Measurements from ENCODE around the gene ABCA13.

ABCA13 gene

DNA sequence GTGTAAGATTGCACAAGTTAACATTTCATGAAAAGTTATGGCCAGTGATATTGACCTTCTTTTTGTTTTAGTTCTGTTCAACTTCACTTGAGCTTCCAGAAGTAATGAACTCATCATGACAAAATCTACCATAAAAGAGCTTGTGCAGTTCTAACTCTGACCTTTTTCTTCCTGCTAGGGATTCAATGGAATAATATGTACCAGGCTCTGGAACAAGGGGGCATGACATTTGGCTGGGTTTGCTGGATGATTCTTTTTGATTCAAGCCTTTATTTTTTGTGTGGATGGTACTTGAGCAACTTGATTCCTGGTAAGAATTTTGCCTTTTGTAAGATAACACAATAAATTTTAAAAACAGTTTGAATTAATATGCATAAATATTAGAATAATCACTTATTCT is 205.0 kb downstream of the ABCA13 start:
- H3K4me3 ChIP-seq (ENCODE audit: insufficient read depth in 1 of 2, low read depth in 1 of 2, low read length in 2 of 2), result no peak overlapping the region
- no peak overlapping the region for H3K4ac ChIP-seq (ENCODE audit: low read depth in 1 of 2, low read length in 2 of 2)
- no peak overlapping the region for H4K91ac ChIP-seq (ENCODE audit: low read length)

GRCh38 chr7:48380921-48381320 is 209.7 kb downstream of the ABCA13 start:
- H3K23ac ChIP-seq (ENCODE audit: low read length in 2 of 2), result no peak overlapping the region
- no peaks in the 10 kb centered on the region for H3K9me3 ChIP-seq (ENCODE audit: control insufficient read depth, low read length)
- H3K4me2 ChIP-seq (ENCODE audit: low read length, poor library complexity, severe bottlenecking), result no peak overlapping the region
- H3K4me3 ChIP-seq (ENCODE audit: insufficient read depth in 1 of 2, low read depth in 1 of 2, low read length in 2 of 2), result no peak overlapping the region
- WGBS, result 50% methylated on average over 1 of the region's 1 CpG
- no peak overlapping the region for H2AK5ac ChIP-seq (ENCODE audit: low read length, severe bottlenecking)
- no peak overlapping the region for H2BK120ac ChIP-seq (ENCODE audit: low read depth, low read length)
- no peak for DNase-seq
- H3K27ac ChIP-seq (ENCODE audit: low read length, poor library complexity, severe bottlenecking), result no peak overlapping the region
- no peak overlapping the region for H3K18ac ChIP-seq (ENCODE audit: low read depth in 1 of 2, low read length in 2 of 2)
- H3K79me1 ChIP-seq (replicated peaks; ENCODE audit: low read length, poor library complexity, severe bottlenecking), result no peaks in the 10 kb centered on the region
- no peak overlapping the region for H2BK15ac ChIP-seq (ENCODE audit: low read depth, poor library complexity, severe bottlenecking)
- no peak overlapping the region for H3K4ac ChIP-seq (ENCODE audit: low read depth in 1 of 2, low read length in 2 of 2)
- H3K36me3 ChIP-seq (ENCODE audit: control insufficient read depth in 1 of 2, insufficient read depth in 2 of 2, low read depth in 1 of 2, low read length in 2 of 2), result no peaks in the 10 kb centered on the region
- no peak overlapping the region for H2AFZ ChIP-seq (ENCODE audit: low read depth, low read length)
- no peak overlapping the region for H2BK12ac ChIP-seq (ENCODE audit: low read length in 2 of 2)
- H3K9ac ChIP-seq (ENCODE audit: low read length), result no peak overlapping the region
- H3K27me3 ChIP-seq (ENCODE audit: control insufficient read depth in 1 of 2, insufficient read depth in 1 of 2, low read length in 2 of 2), result no peaks in the 10 kb centered on the region
- no peak overlapping the region for H3K14ac ChIP-seq (ENCODE audit: low read length in 2 of 2)
- no peak overlapping the region for H4K8ac ChIP-seq (ENCODE audit: low read length)
- H2BK5ac ChIP-seq (ENCODE audit: low read depth, low read length, poor library complexity, severe bottlenecking), result no peak overlapping the region
- H4K91ac ChIP-seq (ENCODE audit: low read length), result no peak overlapping the region
- H3K4me1 ChIP-seq (ENCODE audit: control insufficient read depth, insufficient read depth, low read depth, low read length), result no peaks in the 10 kb centered on the region

More for the DNA sequence above, 205.0 kb downstream of the ABCA13 start:
- DNase-seq, result no peak
- Histone ChIP-seq H4K8ac (ENCODE audit: low read length) (no peak overlapping the region), H2BK12ac (ENCODE audit: low read length in 2 of 2) (no peak overlapping the region), H3K9me3 (ENCODE audit: control insufficient read depth, low read length) (peaks cover 3% of the 10 kb centered on the region), H3K27ac (ENCODE audit: low read length, poor library complexity, severe bottlenecking) (no peak overlapping the region), H3K79me1 (replicated peaks; ENCODE audit: low read length, poor library complexity, severe bottlenecking) (no peaks in the 10 kb centered on the region), H3K4me1 (ENCODE audit: control insufficient read depth, insufficient read depth, low read depth, low read length) (no peaks in the 10 kb centered on the region), H2BK15ac (ENCODE audit: low read depth, poor library complexity, severe bottlenecking) (no peak overlapping the region), H3K18ac (ENCODE audit: low read depth in 1 of 2, low read length in 2 of 2) (no peak overlapping the region), H2BK5ac (ENCODE audit: low read depth, low read length, poor library complexity, severe bottlenecking) (no peak overlapping the region), H3K9ac (ENCODE audit: low read length) (no peak overlapping the region), H3K27me3 (ENCODE audit: control insufficient read depth in 1 of 2, insufficient read depth in 1 of 2, low read length in 2 of 2) (no peaks in the 10 kb centered on the region), H2AK5ac (ENCODE audit: low read length, severe bottlenecking) (no peak overlapping the region), H3K36me3 (ENCODE audit: control insufficient read depth in 1 of 2, insufficient read depth in 2 of 2, low read depth in 1 of 2, low read length in 2 of 2) (no peaks in the 10 kb centered on the region), H3K14ac (ENCODE audit: low read length in 2 of 2) (no peak overlapping the region), H2AFZ (ENCODE audit: low read depth, low read length) (no peak overlapping the region), H3K4me2 (ENCODE audit: low read length, poor library complexity, severe bottlenecking) (no peak overlapping the region), H3K23ac (ENCODE audit: low read length in 2 of 2) (no peak overlapping the region), H2BK120ac (ENCODE audit: low read depth, low read length) (no peak overlapping the region)

DNA sequence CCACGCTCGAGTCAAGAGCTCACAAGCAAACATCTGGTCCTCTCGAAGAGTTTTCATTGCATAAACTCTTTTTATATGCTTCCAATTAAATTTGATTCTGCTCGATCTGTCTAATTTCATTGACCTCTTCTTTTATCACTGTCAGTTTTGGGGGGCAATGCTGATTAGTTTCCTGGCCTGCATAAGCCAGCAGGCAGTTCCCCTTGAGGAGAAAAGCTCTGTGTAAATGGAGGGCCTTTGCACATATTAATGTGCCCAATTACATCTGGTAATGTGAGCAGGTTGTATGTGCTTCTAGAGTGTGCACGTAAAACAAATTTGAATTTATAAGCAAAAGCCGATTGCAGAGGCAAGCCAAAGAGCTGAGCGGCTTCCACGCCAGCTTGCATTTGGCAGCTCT is 210.3 kb downstream of the ABCA13 start:
- no peak overlapping the region for H2BK15ac ChIP-seq (ENCODE audit: low read depth, poor library complexity, severe bottlenecking)
- WGBS, result 88% methylated on average over 8 of the region's 8 CpGs
- no peak overlapping the region for H3K14ac ChIP-seq (ENCODE audit: low read length in 2 of 2)
- no peaks in the 10 kb centered on the region for H3K9me3 ChIP-seq (ENCODE audit: control insufficient read depth, low read length)
- DNase-seq, result no peak
- H3K9ac ChIP-seq (ENCODE audit: low read length), result no peak overlapping the region
- H3K4me1 ChIP-seq (ENCODE audit: control insufficient read depth, insufficient read depth, low read depth, low read length), result no peaks in the 10 kb centered on the region
- no peaks in the 10 kb centered on the region for H3K27me3 ChIP-seq (ENCODE audit: control insufficient read depth in 1 of 2, insufficient read depth in 1 of 2, low read length in 2 of 2)
- H4K8ac ChIP-seq (ENCODE audit: low read length), result no peak overlapping the region
- no peak overlapping the region for H3K4me2 ChIP-seq (ENCODE audit: low read length, poor library complexity, severe bottlenecking)
- no peak overlapping the region for H3K4ac ChIP-seq (ENCODE audit: low read depth in 1 of 2, low read length in 2 of 2)
- H2BK12ac ChIP-seq (ENCODE audit: low read length in 2 of 2), result no peak overlapping the region
- no peak overlapping the region for H2AK5ac ChIP-seq (ENCODE audit: low read length, severe bottlenecking)
- H3K27ac ChIP-seq (ENCODE audit: low read length, poor library complexity, severe bottlenecking), result no peak overlapping the region
- no peak overlapping the region for H3K23ac ChIP-seq (ENCODE audit: low read length in 2 of 2)
- no peak overlapping the region for H2BK120ac ChIP-seq (ENCODE audit: low read depth, low read length)
- H3K18ac ChIP-seq (ENCODE audit: low read depth in 1 of 2, low read length in 2 of 2), result no peak overlapping the region
- no peaks in the 10 kb centered on the region for H3K79me1 ChIP-seq (replicated peaks; ENCODE audit: low read length, poor library complexity, severe bottlenecking)
- H3K36me3 ChIP-seq (ENCODE audit: control insufficient read depth in 1 of 2, insufficient read depth in 2 of 2, low read depth in 1 of 2, low read length in 2 of 2), result no peaks in the 10 kb centered on the region
- no peak overlapping the region for H3K4me3 ChIP-seq (ENCODE audit: insufficient read depth in 1 of 2, low read depth in 1 of 2, low read length in 2 of 2)
- no peak overlapping the region for H2BK5ac ChIP-seq (ENCODE audit: low read depth, low read length, poor library complexity, severe bottlenecking)
- H4K91ac ChIP-seq (ENCODE audit: low read length), result no peak overlapping the region
- no peak overlapping the region for H2AFZ ChIP-seq (ENCODE audit: low read depth, low read length)

DNA sequence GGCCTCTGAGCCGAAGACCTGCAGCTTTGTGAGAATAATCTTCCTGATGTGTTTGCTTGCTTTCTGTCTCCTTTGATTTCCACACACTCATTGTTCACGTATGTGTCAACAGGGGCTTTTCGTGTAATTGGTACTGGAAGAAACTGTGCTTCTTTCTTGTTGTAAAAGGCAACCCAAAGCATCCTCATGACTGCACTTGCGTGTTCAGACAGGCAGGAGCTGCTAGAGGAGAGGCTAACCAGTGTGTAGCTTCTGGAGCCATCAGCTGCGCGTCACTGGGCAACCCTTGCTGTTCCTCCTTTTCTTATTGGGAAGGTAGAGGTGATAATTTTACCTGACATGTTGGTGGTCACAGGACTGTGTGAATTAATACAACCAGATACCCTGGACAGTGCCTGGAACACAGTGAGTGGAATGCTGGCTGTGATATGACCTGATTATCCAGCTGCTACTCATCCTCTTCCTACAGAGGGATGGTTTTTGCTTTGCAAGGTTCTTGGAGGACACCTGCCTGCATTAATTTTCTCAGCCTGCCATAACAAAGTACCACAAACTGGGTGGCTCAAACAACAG is 213.0 kb downstream of the ABCA13 start:
- no peaks in the 10 kb centered on the region for H3K4me1 ChIP-seq (ENCODE audit: control insufficient read depth, insufficient read depth, low read depth, low read length)
- no peak overlapping the region for H2BK5ac ChIP-seq (ENCODE audit: low read depth, low read length, poor library complexity, severe bottlenecking)
- no peak overlapping the region for H4K91ac ChIP-seq (ENCODE audit: low read length)
- H3K9me3 ChIP-seq (ENCODE audit: control insufficient read depth, low read length), result no peaks in the 10 kb centered on the region
- no peak overlapping the region for H2BK12ac ChIP-seq (ENCODE audit: low read length in 2 of 2)
- no peak overlapping the region for H4K8ac ChIP-seq (ENCODE audit: low read length)
- no peak overlapping the region for H3K4me3 ChIP-seq (ENCODE audit: insufficient read depth in 1 of 2, low read depth in 1 of 2, low read length in 2 of 2)
- no peak overlapping the region for H2AK5ac ChIP-seq (ENCODE audit: low read length, severe bottlenecking)
- no peak overlapping the region for H3K4ac ChIP-seq (ENCODE audit: low read depth in 1 of 2, low read length in 2 of 2)
- no peak overlapping the region for H3K4me2 ChIP-seq (ENCODE audit: low read length, poor library complexity, severe bottlenecking)
- no peak overlapping the region for H3K14ac ChIP-seq (ENCODE audit: low read length in 2 of 2)
- H2BK120ac ChIP-seq (ENCODE audit: low read depth, low read length), result no peak overlapping the region
- H3K27me3 ChIP-seq (ENCODE audit: control insufficient read depth in 1 of 2, insufficient read depth in 1 of 2, low read length in 2 of 2), result no peaks in the 10 kb centered on the region
- no peaks in the 10 kb centered on the region for H3K36me3 ChIP-seq (ENCODE audit: control insufficient read depth in 1 of 2, insufficient read depth in 2 of 2, low read depth in 1 of 2, low read length in 2 of 2)
- H3K27ac ChIP-seq (ENCODE audit: low read length, poor library complexity, severe bottlenecking), result no peak overlapping the region
- H3K79me1 ChIP-seq (replicated peaks; ENCODE audit: low read length, poor library complexity, severe bottlenecking), result no peaks in the 10 kb centered on the region
- no peak overlapping the region for H3K9ac ChIP-seq (ENCODE audit: low read length)
- no peak overlapping the region for H2BK15ac ChIP-seq (ENCODE audit: low read depth, poor library complexity, severe bottlenecking)
- no peak overlapping the region for H3K23ac ChIP-seq (ENCODE audit: low read length in 2 of 2)
- DNase-seq, result no peak
- 75% methylated on average over 6 of the region's 6 CpGs for WGBS
- H3K18ac ChIP-seq (ENCODE audit: low read depth in 1 of 2, low read length in 2 of 2), result no peak overlapping the region
- H2AFZ ChIP-seq (ENCODE audit: low read depth, low read length), result no peak overlapping the region
